GM18951 (cell line): ENCODE measurements around the gene ALDH1L2.
A peak's percentile ranks its signal among the peaks of the same experiment; 100 is the strongest.

Source experiments
- POLR2A ChIP-seq: IDR thresholded peaks from 4 replicates; pipeline ENCODE4 v1.6.1; 2011; ENCODE audit warnings: mild to moderate bottlenecking; ENCODE audit not compliant: insufficient read length, insufficient read depth; ENCODE audit errors: extremely low read depth
- in situ Hi-C: fragments of 300-500 bp; cut with MboI; formaldehyde crosslinking; loops from one replicate; pipeline ENCODE4 v1.12.0; 2022; ENCODE audit warnings: low sequenced_read_pairs, mixed read lengths, inconsistent platforms; ENCODE audit not compliant: unreplicated experiment

Gene ALDH1L2

DNA sequence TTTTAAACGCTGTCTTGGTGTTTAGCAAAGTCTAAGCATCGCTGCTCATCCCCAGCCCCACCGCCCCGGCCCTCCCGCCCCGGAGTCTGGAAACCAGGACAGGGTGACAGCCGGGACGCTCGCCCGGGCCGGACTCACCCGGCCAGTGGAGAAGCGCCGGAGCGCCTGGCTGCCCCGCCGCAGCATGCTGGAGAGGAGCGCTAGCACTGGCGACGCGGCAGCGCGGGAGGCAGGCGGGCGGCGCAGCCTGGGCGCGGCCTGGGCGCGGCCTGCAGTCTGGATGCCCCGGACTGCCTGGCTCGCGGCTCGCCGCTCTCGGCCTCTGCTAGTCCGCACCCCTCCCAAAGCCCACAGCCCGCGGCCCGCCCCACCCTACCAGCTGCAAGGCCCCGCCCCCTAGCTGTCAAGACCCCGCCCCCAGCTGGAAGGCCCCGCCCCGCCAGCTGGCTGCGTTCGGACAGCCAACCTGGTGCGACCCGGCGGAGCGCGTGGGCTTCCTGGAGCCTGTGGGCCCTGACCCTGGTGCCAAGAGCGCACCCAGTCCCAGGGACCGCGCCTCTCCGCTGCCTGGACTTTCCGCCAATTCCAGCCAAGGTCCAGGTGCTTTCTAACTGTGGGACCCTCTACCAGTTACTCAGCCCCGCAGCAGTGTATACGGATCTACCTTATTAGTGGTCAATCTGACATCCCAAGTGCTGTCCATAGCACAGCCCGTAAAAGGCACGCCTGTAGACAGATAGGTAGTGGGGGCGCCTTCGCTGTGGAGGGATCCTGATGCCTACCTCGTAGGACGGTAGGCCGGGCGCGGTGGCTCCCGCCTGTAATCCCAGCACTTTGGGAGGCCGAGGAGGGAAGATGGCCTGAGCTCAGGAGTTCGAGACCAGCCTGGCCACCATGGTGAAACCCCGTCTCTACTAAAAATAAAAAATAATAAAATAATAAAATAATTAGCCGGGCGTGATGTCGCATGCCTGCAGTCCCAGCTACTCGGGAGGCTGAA lies at the start of gene ALDH1L2:
Gene ALDH1L2, minus strand, starts transcription at position 208 of the 1,000 bp plus-strand sequence. Its CDS starts 22 bp downstream, at position 186.
- in situ Hi-C loops, result no loop called here
- TF ChIP-seq POLR2A, result peak; percentile 68

DNA sequence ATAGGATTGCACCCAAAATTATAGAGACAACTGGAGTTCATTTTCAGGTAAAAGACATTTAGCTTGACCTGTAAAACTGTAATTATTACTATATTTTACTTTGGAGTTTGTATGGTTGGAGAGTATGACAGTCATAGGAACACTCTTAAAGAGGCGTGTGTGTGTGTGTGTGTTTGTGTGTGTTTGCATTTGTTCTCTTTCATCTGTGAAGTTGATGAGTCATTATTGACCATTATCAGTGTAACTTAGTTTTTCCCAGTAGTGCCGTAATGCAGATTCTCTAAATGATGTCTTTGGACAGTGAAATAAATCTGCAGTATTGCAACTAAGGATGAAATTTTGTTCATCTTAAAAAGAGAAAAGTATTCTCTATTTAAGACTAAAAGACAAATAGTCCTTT lies 36.3 kb upstream of the ALDH1L2 start:
- in situ Hi-C loops, result no loop called here
- TF ChIP-seq POLR2A, result no peak

DNA sequence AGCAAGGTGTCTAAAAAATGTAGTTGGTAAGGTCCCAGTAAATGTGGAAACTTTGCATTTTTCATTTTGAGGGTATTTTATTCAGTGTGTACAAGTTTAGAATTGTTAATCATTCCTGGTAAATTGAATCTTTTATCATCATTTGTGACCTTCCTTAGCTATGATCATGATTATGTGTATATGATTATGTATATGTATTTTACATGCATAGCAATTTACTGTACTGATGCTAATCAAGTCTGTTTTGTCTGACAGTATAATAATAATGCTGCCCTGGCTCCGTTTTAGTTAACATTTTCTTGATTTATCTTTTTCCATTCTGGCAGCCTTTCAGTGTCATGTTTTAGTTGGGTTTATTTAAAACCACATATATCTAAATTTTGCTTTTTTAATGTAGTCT lies 32.7 kb upstream of the ALDH1L2 start:
- in situ Hi-C loops, result no loop called here

DNA sequence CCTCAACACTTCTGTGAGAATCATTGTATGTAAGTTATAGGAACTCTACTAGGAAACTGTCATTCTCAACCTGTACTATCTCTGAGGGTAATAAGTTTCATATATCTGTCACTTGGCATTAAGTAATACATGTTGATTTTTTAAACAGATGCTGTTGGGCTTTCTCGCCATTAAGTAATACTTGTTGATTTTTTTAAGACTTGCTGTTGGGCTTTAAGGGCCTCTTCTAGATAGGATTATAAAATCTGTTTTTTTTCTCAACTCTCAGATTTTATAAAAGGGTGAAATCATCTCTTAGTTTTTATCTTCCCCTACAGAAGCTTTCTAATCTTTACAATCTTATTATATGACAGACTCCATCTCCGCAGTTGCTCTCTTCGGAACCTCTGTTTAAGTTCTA lies 28.8 kb upstream of the ALDH1L2 start:
- in situ Hi-C loops, result no loop called here
- TF ChIP-seq POLR2A, result no peak

More for the DNA sequence above, 32.7 kb upstream of the ALDH1L2 start:
- TF ChIP-seq POLR2A, result no peak

DNA sequence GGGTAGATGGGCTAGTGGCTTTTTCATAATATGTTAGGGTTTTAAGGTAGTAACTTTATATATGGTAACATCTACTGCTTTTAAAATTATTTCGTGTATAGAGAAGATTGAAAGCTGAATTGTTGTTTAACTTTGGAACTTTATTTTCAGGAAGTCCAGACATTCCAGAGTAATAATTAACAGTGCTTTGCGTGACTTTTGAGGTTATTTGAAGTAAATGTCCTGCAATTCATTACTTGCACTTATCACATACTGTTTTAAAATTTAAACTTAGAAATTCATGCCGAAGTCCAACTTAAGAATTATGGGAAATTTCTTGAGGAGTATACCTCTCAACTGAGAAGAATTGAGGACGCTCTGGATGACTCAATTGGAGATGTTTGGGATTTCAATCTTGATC lies 26.6 kb upstream of the ALDH1L2 start:
- in situ Hi-C loops, result no loop called here
- no peak for TF ChIP-seq POLR2A

DNA sequence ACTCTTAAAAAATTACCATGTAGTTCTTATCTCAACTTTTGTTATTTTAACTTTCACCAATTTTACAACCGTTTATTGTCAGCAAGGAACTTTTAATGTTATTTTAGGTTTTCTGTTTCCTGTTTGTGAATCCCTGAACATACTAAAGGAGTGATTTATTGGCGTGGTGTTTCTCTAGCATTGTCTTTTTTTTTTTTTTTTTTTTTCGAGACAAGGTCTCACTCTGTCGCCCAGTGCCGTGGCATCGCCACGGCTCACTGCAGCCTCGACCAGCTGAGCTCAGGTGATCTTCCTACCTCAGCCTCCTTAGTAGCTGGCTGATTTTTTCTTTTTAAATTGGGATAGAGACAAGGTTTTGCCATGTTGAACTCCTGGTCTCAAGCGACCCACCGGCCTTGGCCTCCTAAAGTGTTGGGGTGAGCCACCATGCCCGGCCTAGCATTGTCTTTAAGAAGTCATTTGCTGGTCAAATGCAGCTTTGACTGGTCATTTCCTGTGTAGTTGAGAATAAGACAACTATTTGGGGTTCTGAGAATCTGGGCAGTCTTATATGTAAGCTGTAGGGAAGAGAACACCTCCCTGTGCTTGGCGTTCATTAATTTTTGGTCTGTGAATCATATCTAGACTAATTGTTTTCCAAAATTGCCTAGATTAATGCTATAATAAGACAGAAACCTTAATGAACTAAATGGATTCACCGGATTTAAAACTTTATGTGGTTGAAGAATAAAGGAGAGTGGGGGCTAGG lies 25.4 kb upstream of the ALDH1L2 start:
- TF ChIP-seq POLR2A, result peak; percentile 22

DNA sequence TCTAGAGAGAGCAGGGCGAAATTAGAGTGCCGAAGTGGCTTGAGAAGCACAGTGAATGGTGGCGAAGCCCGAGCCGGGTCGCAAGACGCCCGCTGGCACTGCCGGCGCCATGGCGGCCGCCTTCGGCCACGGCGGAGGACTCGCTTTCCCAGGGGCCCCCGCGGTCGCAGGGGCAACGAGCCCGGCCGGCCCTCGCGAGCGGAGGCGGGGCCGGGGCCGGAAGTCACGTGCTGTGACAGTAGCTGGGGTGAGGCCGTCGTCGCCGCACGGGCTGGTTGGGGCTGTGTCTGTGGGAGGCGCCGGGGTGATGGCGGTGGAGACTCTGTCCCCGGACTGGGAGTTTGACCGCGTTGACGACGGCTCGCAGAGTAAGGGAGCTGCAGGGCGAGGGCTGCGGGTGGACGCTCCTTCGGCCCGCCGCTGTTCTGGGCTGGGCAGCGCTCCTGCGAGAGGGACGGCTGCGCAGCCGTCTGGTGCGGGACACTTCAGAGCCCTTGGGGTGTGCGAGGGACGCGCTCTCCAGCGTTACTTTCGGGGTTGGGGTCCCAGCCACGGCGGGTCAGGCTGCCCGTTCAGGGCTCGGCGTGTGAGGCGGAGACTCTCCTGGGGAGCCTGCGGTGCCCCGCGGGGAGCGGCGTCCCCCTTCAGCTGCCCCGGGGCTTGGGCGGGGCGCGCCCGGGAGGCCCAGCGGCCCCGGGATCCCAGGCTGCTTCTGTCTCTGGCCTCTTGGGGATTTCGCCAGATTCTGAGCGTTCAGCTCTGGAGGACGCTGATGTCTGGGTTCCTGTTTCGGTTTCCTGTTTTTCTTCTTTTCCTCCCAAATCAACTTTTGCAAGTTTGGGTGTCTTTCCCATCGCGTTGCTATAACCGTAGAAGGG lies 23.5 kb upstream of the ALDH1L2 start, which contains the start of gene WASHC4:
Gene WASHC4, plus strand, starts transcription at position 238 of the 878 bp plus-strand sequence. Its CDS starts 70 bp downstream, at position 308.
- in situ Hi-C loops, result no loop called here
- peak; percentile 99 for TF ChIP-seq POLR2A

More for the DNA sequence above, 25.4 kb upstream of the ALDH1L2 start:
- in situ Hi-C loops, result no loop called here

DNA sequence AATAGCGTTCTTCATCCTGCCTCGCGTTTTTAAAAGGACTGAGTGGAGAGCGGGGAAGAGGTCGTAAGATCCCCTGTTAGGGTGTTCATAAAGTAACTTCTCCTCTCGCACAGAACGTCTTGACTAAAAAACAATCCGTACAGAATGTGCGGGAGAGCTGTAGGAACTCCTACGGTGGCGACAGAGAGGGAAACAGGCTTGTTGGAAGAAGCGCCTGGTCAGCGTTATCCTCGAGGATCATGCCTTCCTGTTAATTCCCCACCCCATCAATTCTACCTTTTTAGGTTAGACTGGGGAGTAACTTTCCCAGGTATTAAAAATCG lies 22.9 kb upstream of the ALDH1L2 start:
- in situ Hi-C loops, result no loop called here

DNA sequence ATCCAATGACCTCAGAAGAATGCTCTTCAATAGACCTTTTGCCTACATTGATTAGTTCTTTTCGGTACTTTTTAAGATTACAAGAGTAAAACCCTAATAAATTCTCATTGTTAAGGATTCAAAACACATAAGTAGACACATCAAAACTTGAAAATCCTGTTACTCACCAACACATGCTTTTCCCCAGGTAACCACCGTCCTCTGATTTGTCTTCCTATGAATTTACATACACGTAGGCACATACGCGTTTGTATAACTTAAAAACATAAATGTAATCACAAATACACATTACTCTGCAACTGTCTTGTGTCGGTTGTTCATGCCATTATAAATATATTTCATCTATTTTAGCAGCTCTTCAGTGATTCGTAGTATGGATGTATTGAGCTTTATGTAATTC lies 22.4 kb upstream of the ALDH1L2 start:
- no peak for TF ChIP-seq POLR2A
- in situ Hi-C loops, result no loop called here

More for the DNA sequence above, 22.9 kb upstream of the ALDH1L2 start:
- TF ChIP-seq POLR2A, result no peak

DNA sequence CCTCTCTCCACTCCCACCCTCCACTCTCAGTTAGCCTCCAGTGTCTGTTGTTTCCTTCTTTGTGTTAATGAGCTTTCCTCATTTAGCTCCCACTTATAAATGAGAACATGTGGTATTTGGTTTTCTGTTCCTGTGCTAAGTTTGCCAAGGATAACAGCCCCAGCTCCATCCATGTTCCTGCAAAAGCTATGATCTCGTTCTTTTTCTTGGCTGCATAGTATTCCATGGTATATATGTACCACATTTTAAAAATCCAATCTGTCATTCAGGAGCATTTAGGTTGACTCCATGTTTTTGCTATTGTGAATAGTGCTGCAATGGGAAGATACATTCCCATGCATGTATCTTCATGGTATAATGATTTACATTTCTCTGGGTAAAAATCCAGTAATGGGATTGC lies 20.5 kb upstream of the ALDH1L2 start:
- no peak for TF ChIP-seq POLR2A
- in situ Hi-C loops, result no loop called here

DNA sequence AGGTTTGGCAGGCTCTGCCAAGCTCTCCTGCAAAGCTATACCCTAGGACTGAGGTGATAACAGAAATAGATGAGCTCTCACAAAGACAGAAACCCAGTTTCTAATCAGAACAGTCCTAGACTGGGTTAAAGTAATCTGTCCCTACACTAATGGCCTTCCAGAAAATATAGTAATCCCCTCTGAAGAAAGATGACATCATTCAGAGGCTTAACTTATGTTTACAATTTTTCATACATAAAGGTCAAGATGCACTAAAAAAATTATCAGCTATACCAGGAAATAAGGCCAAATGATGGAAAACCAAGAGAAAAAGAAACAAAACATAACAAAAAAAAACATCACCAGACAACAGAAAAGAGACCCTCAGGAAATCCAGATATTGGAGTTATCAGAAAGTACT lies 18.4 kb upstream of the ALDH1L2 start:
- in situ Hi-C loops, result no loop called here
- no peak for TF ChIP-seq POLR2A

DNA sequence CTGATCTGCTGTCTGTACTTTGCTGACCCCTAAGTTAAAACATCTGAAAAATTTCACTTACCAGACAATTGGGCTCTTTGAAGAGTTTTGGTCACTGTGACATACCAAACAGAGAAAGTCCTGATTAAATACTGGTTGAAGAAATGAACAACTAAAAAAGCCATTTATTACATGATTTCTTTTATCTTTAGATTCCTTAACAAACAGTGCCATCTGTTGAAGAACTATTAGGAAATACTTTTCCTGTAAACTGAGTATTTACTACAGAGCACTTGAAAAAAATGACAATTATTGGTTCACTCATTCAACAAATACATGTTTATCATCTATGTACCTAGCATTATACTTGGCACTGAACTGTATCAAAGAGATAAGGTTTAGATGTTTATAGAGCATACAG lies 16.7 kb upstream of the ALDH1L2 start:
- no peak for TF ChIP-seq POLR2A
- in situ Hi-C loops, result no loop called here

DNA sequence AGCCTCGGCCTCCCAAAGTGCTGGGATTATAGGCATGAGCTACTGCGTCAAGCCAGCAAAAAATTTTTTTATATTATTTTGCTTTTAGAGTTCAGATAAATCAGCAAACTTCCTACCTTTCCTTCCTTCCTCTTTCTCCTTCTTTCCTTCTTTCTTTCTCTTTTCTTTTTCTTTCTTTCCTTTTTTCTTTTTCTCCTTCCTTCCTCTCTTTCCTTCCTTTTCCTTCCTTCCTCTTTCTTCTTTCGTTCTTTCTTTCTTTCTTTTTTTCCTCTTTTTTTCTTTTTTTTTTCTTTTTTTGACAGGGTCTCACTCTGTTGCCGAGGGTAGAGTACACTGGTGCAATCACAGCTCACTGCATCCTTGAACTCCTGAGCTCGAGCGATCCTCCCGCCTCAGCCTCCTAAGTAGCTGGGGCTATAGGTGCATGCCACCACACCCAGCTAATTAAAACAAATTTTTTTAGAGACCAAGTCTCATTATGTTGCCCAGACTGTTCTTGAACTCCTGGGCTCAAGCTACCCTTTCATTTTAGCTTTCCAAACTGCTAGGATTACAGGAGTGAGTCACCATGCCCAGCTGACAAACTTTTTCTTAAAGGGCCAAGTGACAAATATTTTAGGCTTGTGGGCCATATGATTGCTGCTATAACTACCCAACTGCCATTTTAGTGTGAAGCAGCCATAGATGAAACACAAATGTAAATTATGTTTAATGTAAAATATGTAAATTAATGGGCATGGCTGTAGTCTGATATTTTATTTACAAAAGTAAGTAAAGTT lies 16.1 kb upstream of the ALDH1L2 start:
- in situ Hi-C loops, result no loop called here
- TF ChIP-seq POLR2A, result no peak
